Stimulated activated CD4-positive, alpha-beta T cell treated with anti-CD3 and anti-CD28 coated beads, Interleukin-4, amount 100 ng/mL, for 48 hours (primary cell): ENCODE measurements around the gene TIMP1.
"Not testable (repeated sequence)": the region's sequence is repeated elsewhere in the genome, so short reads cannot be mapped to it uniquely, and the experiment has no call there.

Experiments
- DNase-seq, 2 donors: peaks; one replicate each; pipeline ENCODE4 v3.0.0-alpha.2; 2020; ENCODE audit warnings: low read depth in 2 of 2

The TIMP1 gene

GRCh38 chrX:47603125-47603524 is 20.9 kb downstream of the TIMP1 start:
- DNase-seq, result not testable (repeated sequence)

- no peak for DNase-seq
Observed at GRCh38 chrX:47605024-47605423, 22.8 kb downstream of the TIMP1 start.

- no peak for DNase-seq
Observed at GRCh38 chrX:47607091-47607490, 24.9 kb downstream of the TIMP1 start.

- DNase-seq, result no peak
Observed at GRCh38 chrX:47608130-47608810, 26.0 kb downstream of the TIMP1 start.

- DNase-seq, result no peak
Observed at GRCh38 chrX:47610511-47610910, 28.3 kb downstream of the TIMP1 start.

- no peak for DNase-seq
Observed at GRCh38 chrX:47611489-47611888, 29.3 kb downstream of the TIMP1 start.

GRCh38 chrX:47611926-47612325 is 29.7 kb downstream of the TIMP1 start:
- DNase-seq, result no peak

- no peak for DNase-seq
Observed at GRCh38 chrX:47612418-47612817, 30.2 kb downstream of the TIMP1 start.

- DNase-seq, result no peak
Observed at GRCh38 chrX:47613082-47613481, 30.8 kb downstream of the TIMP1 start.

- DNase-seq, result no peak
Observed at GRCh38 chrX:47614618-47615017, 32.4 kb downstream of the TIMP1 start.

GRCh38 chrX:47618923-47619485 is 36.8 kb downstream of the TIMP1 start:
- DNase-seq, result no peak

GRCh38 chrX:47619486-47620302 is 37.5 kb downstream of the TIMP1 start, which contains the start of gene SYN1:
Gene SYN1 (minus strand): TSS chrX:47619857. CDS start chrX:47619728, 129 bp downstream.
- peak; percentile 70 to 73 for DNase-seq

- DNase-seq, result no peak
Observed at GRCh38 chrX:47620303-47620685, 38.1 kb downstream of the TIMP1 start.

- no peak for DNase-seq
Observed at GRCh38 chrX:47621851-47622250, 39.6 kb downstream of the TIMP1 start.

- DNase-seq, result no peak
Observed at GRCh38 chrX:47623540-47624027, 41.3 kb downstream of the TIMP1 start.

- no peak for DNase-seq
Observed at GRCh38 chrX:47625365-47625764, 43.1 kb downstream of the TIMP1 start.

GRCh38 chrX:47628982-47629381 is 46.7 kb downstream of the TIMP1 start:
- DNase-seq, result no peak

- DNase-seq, result no peak
Observed at GRCh38 chrX:47629419-47630200, 47.4 kb downstream of the TIMP1 start, which contains the start of gene CFP. Gene CFP (minus strand): TSS chrX:47629930. CDS start chrX:47629844, 86 bp downstream.

- DNase-seq, result no peak
Observed at GRCh38 chrX:47631676-47632075, 49.4 kb downstream of the TIMP1 start.

GRCh38 chrX:47632666-47633065 is 50.4 kb downstream of the TIMP1 start:
- DNase-seq, result no peak

GRCh38 chrX:47633689-47634590 is 51.7 kb downstream of the TIMP1 start:
- no peak for DNase-seq
